Esophagus muscularis mucosa (tissue), 4 donors: ENCODE measurements around the gene PPT1. TPM values are rescaled to one million over a fixed set of nuclear protein-coding genes. Genes with fewer than 3 reads are reported as not detected.

Source experiments
- DNase-seq: peaks from one replicate; pipeline ENCODE4 v3.0.0-alpha.2; 2017; ENCODE audit errors: extremely low spot score
- H3K27ac ChIP-seq, 4 donors: fragments of 200-600 bp; sonication (generic); replicated peaks in 1 of 4; 1 replicate in 3 of 4; 2 replicates in 1 of 4; pipeline ENCODE4 v1.5.1; 2016 to 2019; ENCODE audit warnings: mild to moderate bottlenecking in 1 of 4
- H3K27me3 ChIP-seq, 4 donors: fragments of 200-600 bp; sonication (generic); one replicate each; pipeline versions ENCODE4 v1.5.1 to v1.6.0; 2016 to 2019
- H3K36me3 ChIP-seq, 4 donors: fragments of 200-600 bp; sonication (generic); one replicate each; pipeline ENCODE4 v1.5.1; 2016 to 2019
- H3K4me1 ChIP-seq, 4 donors: fragments of 200-600 bp; sonication (generic); one replicate each; pipeline ENCODE4 v1.5.1; 2016 to 2019
- H3K4me3 ChIP-seq, 4 donors: fragments of 200-600 bp; sonication (generic); 1 replicate in 2 of 4; 2 replicates in 2 of 4; pipeline ENCODE4 v1.5.1; 2016 to 2019; ENCODE audit warnings: mild to moderate bottlenecking in 4 of 4, moderate library complexity in 1 of 4
- H3K9me3 ChIP-seq, 4 donors: fragments of 200-600 bp; sonication (generic); 1 replicate in 3 of 4; 2 replicates in 1 of 4; pipeline ENCODE4 v1.5.1; 2016 to 2019
- CTCF ChIP-seq, 3 experiments: fragments of 200-600 bp in 2 of 3; fragments of 450-650 bp in 1 of 3; sonication (generic) in 2 of 3; IDR thresholded peaks; one replicate each; pipeline ENCODE4 v1.5.1; 2017 to 2019; ENCODE audit warnings: antibody characterized with exemption in 3 of 3, mild to moderate bottlenecking in 2 of 3, moderate library complexity in 1 of 3
- EP300 ChIP-seq: sonication (generic); formaldehyde crosslinking; IDR thresholded peaks from one replicate; pipeline ENCODE4 v1.6.1; 2017; ENCODE audit warnings: antibody characterized with exemption
- POLR2A ChIP-seq: fragments of 450-650 bp; IDR thresholded peaks from one replicate; pipeline ENCODE4 v1.6.1; 2017; ENCODE audit warnings: antibody characterized with exemption, moderate library complexity, mild to moderate bottlenecking, low read depth
- POLR2AphosphoS5 ChIP-seq, 2 donors: sonication (generic); formaldehyde crosslinking; IDR thresholded peaks; one replicate each; pipeline ENCODE4 v1.6.1; 2017; ENCODE audit warnings: antibody characterized with exemption in 2 of 2
- WGBS: methylation state at CpG from one replicate; pipeline ENCODE4 v1.1.5; 2018; 5-methylcytosine and 5-hydroxymethylcytosine counted together
- intact Hi-C: fragments of 100-400 bp; cut with DNase I; formaldehyde crosslinking; loops from one replicate; pipeline ENCODE4 v1.15.1; 2023
- total RNA-seq, 4 donors: library from RNA; depleted of rRNA; stranded (reverse); fragments of >200 nt; gene quantifications; one replicate each; pipeline versions ENCODE4 v1.1.0 to v1.2.1, GENCODE V29; 2016

Gene PPT1
- total RNA-seq, 4 donors from 2014 or later = 44.1 to 75.2 (median 50.0) TPM

GRCh38 chr1:40095806-40096205, 1.2 kb downstream of the PPT1 start:
- no peaks in the 10 kb centered on the region for H3K9me3 ChIP-seq
- WGBS = 87% methylated on average over 3 of the region's 3 CpGs
- peaks cover 5 to 27% (median 20%) of the 10 kb centered on the region in 4 donors for H3K4me1 ChIP-seq
- no peak for DNase-seq
- no peak overlapping the region for H3K27ac ChIP-seq
- intact Hi-C loops = no loop called here
- no peaks in the 10 kb centered on the region for H3K27me3 ChIP-seq
- H3K36me3 ChIP-seq = peaks cover 14 to 16% (median 15%) of the 10 kb centered on the region in 4 donors
- TF ChIP-seq POLR2AphosphoS5 (IDR thresholded peaks at IDR 0.05) (no peak), EP300 (no peak), POLR2A (no peak), CTCF (IDR thresholded peaks at IDR 0.05) (no peak)
- no peak overlapping the region for H3K4me3 ChIP-seq

- H3K36me3 ChIP-seq = peaks cover 15 to 27% (median 26%) of the 10 kb centered on the region in 4 donors
- 65% methylated on average over 4 of the region's 4 CpGs for WGBS
- H3K27me3 ChIP-seq = no peaks in the 10 kb centered on the region
- H3K27ac ChIP-seq = no peak overlapping the region
- no peak for DNase-seq
- H3K4me1 ChIP-seq = peaks cover 5 to 27% (median 20%) of the 10 kb centered on the region in 4 donors
- intact Hi-C loops = no loop called here
- TF ChIP-seq CTCF (IDR thresholded peaks at IDR 0.05) (no peak), POLR2A (no peak), POLR2AphosphoS5 (IDR thresholded peaks at IDR 0.05) (no peak), EP300 (no peak)
- no peaks in the 10 kb centered on the region for H3K9me3 ChIP-seq
- H3K4me3 ChIP-seq = no peak overlapping the region
Observed at GRCh38 chr1:40094466-40095110, 2.5 kb downstream of the PPT1 start.

- DNase-seq = no peak
- Histone ChIP-seq H3K4me3 (no peak overlapping the region), H3K36me3 (peaks cover 30 to 43% (median 42%) of the 10 kb centered on the region in 4 donors), H3K9me3 (no peaks in the 10 kb centered on the region), H3K27me3 (no peaks in the 10 kb centered on the region), H3K27ac (no peak overlapping the region), H3K4me1 (peaks cover 5 to 27% (median 20%) of the 10 kb centered on the region in 4 donors)
- WGBS = 69% methylated on average over 6 of the region's 6 CpGs
- intact Hi-C loops = no loop called here
- no peak for TF ChIP-seq POLR2A
Observed at GRCh38 chr1:40092706-40093639, 4.1 kb downstream of the PPT1 start.

GRCh38 chr1:40092241-40092640, 4.8 kb downstream of the PPT1 start:
- H3K4me1 ChIP-seq = peaks cover under 1 to 22% (median 16%) of the 10 kb centered on the region in 4 donors
- no peak for TF ChIP-seq POLR2AphosphoS5 (IDR thresholded peaks at IDR 0.05)
- no peak for TF ChIP-seq EP300
- TF ChIP-seq CTCF (IDR thresholded peaks at IDR 0.05) = no peak
- no peak for TF ChIP-seq POLR2A
- H3K27me3 ChIP-seq = no peaks in the 10 kb centered on the region
- 91% methylated on average over 2 of the region's 2 CpGs for WGBS
- intact Hi-C loops = no loop called here
- H3K36me3 ChIP-seq = peaks cover 34 to 51% (median 49%) of the 10 kb centered on the region in 4 donors
- H3K9me3 ChIP-seq = no peaks in the 10 kb centered on the region
- no peak for DNase-seq
- no peak overlapping the region for H3K27ac ChIP-seq
- no peak overlapping the region for H3K4me3 ChIP-seq
